Thyroid gland (tissue), 4 donors: ENCODE results near the gene MISP.

Experiments
- CTCF ChIP-seq, 6 experiments: fragments of 200-600 bp in 3 of 6; fragments of 450-650 bp in 3 of 6; sonication (generic) in 3 of 6; IDR thresholded peaks; one replicate each; pipeline ENCODE4 v1.5.1; 2016 to 2019; ENCODE audit warnings: antibody characterized with exemption in 6 of 6, mild to moderate bottlenecking in 2 of 6, inconsistent platforms in 1 of 6, moderate library complexity in 1 of 6
- POLR2A ChIP-seq, 2 donors: fragments of 450-650 bp; IDR thresholded peaks; one replicate each; pipeline ENCODE4 v1.6.1; 2017; ENCODE audit warnings: antibody characterized with exemption in 2 of 2, mild to moderate bottlenecking in 2 of 2, moderate library complexity in 1 of 2

GRCh38 chr19:807627-808422 is 56.9 kb downstream of the MISP start:
- TF ChIP-seq CTCF (IDR thresholded peaks at IDR 0.05) = no peak
- no peak for TF ChIP-seq POLR2A (IDR thresholded peaks at IDR 0.05)
